Gastroesophageal sphincter (tissue), 3 donors: ENCODE measurements around the gene CNIH2.

Experiments
- CTCF ChIP-seq, 4 experiments: fragments of 200-600 bp in 2 of 4; fragments of 450-650 bp in 2 of 4; sonication (generic) in 1 of 4; IDR thresholded peaks; one replicate each; pipeline ENCODE4 v1.5.1; 2017 to 2019; ENCODE audit warnings: antibody characterized with exemption in 4 of 4, mild to moderate bottlenecking in 2 of 4, moderate library complexity in 2 of 4
- EP300 ChIP-seq: sonication (generic); formaldehyde crosslinking; IDR thresholded peaks from one replicate; pipeline ENCODE4 v1.6.1; 2017; ENCODE audit warnings: antibody characterized with exemption, mild to moderate bottlenecking
- POLR2A ChIP-seq, 2 donors: fragments of 450-650 bp; IDR thresholded peaks; one replicate each; pipeline ENCODE4 v1.6.1; 2017; ENCODE audit warnings: antibody characterized with exemption in 2 of 2, mild to moderate bottlenecking in 2 of 2, moderate library complexity in 1 of 2
- POLR2AphosphoS5 ChIP-seq: sonication (generic); formaldehyde crosslinking; IDR thresholded peaks from one replicate; pipeline ENCODE4 v1.6.1; 2017; ENCODE audit warnings: antibody characterized with exemption

GRCh38 chr11:66251809-66252208 lies 26.2 kb upstream of the CNIH2 start:
- TF ChIP-seq CTCF (IDR thresholded peaks at IDR 0.05) (no peak), POLR2A (IDR thresholded peaks at IDR 0.05) (no peak), POLR2AphosphoS5 (no peak), EP300 (no peak)
